K562 (cell line): ENCODE results near the gene SLC35A4. TPM values are rescaled to one million over a fixed set of nuclear protein-coding genes. Genes with fewer than 3 reads are reported as not detected.

Experiments
- CREBBP ChIP-seq: IDR thresholded peaks from one replicate; pipeline ENCODE4 v1.6.1; 2012; ENCODE audit warnings: low read depth, mild to moderate bottlenecking, control low read depth, inconsistent platforms, low read length
- MGA ChIP-seq: fragments of 450-650 bp; IDR thresholded peaks from 2 replicates; pipeline ENCODE4 v1.6.1; 2016; ENCODE audit warnings: mild to moderate bottlenecking, moderate library complexity
- polyA plus RNA-seq, 8 experiments: library from polyadenylated mRNA; depleted of rRNA in 4 of 8; stranded (reverse) in 5 of 8; unstranded in 3 of 8; fragments of >200 nt; fragmentation: Nextera tagmentation in 2 of 8; fragmentation: Illumina TruSeq in 1 of 8; extraction: Ambion mirVana in 2 of 8; extraction: Trizol in 1 of 8; gene quantifications; 2 replicates each; pipeline versions ENCODE4 v1.2.1 to v1.2.3, GENCODE V29; 2011 to 2014; ENCODE audit warnings: inconsistent platforms in 1 of 8, missing spikeins in 1 of 8
- total RNA-seq, 7 experiments: library from RNA; depleted of rRNA in 6 of 7; stranded (reverse); fragments of >200 nt in 6 of 7; fragmentation: Illumina TruSeq in 2 of 7; extraction: Trizol in 2 of 7; gene quantifications; 2 replicates each; pipeline versions ENCODE4 v1.2.1 to v1.2.3, GENCODE V29; 2011 to 2021; ENCODE audit warnings: low replicate concordance in 1 of 7

The SLC35A4 gene
- total and polyA plus RNA-seq, 9 of the 15 experiments (the other 6 are each of a cell fraction or from before 2014, with no cell fraction given): 21.8 to 171 (median 42.5) TPM

- no peak for TF ChIP-seq MGA
- no peak for TF ChIP-seq CREBBP
These were observed 21.7 kb upstream of the SLC35A4 start (continued) for GRCh38 chr5:140542972-140543371.
